GM12801 (cell line): ENCODE data around the gene ESYT2.

Experiments
- CTCF ChIP-seq: IDR thresholded peaks from one replicate; pipeline ENCODE4 v1.5.1; 2011; ENCODE audit warnings: control low read depth; ENCODE audit not compliant: insufficient read length; ENCODE audit errors: extremely low read depth

Gene ESYT2

DNA sequence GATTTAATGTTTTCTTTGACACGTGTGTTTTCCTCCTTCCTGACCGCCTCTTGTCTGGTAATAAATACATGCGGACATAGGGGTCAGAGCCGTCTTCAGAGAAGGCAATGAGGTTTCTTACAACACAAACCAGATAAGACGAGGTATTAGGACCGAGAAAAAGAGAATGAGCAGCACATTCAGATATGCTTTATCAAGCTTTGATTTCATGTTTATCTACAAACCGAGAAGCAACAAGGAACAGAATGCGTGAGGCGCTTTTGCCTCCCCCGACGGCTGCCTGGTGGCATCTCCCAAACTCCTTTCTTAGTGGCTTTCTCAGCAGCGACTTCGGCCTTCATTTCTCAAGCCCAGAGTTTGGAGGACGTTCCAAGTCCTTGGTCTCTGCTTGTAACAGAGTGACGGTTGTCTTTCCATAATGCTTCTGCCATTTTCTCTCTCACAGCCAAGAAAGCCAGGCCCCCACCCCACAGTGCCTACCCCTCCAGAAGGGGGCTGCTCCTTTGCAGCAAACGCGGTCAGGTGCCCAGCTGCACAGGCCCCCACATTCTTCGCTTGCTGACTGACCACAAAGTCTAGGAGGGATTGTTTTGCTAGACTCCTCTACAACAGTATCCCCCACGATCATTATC lies 92.1 kb downstream of the ESYT2 start:
- TF ChIP-seq CTCF = no peak

DNA sequence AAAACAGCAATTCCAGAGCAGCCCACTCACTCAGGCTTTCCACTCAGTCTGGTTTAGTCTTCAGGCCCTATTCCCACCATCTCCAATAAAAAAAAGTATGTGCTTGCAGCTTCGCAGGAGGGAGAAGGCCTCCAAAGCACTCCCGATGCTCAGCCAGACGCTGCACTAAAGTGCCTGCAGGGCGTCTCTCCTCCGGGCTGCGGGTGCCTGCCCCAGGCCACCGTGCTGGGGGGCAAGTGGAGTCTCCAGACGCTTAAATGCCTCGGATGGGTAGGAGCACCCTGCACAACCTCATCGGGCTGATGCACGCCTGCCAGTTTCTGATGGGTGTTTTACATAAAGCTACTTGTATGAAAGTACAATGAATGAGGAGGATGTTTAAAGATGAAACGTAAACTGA lies 93.4 kb downstream of the ESYT2 start:
- TF ChIP-seq CTCF = no peak

- TF ChIP-seq CTCF = no peak
Observed at GRCh38 chr7:158734861-158735260, 94.4 kb downstream of the ESYT2 start.

GRCh38 chr7:158733775-158734494 lies 95.4 kb downstream of the ESYT2 start:
- TF ChIP-seq CTCF = no peak

DNA sequence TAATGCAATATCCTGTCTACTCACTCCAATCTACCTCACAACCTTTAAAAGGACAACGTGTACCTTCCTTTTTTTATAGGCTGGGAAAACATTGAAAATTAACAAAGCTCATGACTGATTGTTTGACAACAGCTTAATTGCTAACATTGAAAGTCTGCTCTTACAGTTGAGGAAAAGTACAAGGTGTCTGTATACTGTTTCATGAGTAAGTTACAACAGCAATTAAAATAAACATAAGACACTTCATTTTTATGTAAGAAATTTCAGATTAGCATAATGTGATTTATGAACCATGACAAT lies 96.1 kb downstream of the ESYT2 start:
- TF ChIP-seq CTCF = no peak

DNA sequence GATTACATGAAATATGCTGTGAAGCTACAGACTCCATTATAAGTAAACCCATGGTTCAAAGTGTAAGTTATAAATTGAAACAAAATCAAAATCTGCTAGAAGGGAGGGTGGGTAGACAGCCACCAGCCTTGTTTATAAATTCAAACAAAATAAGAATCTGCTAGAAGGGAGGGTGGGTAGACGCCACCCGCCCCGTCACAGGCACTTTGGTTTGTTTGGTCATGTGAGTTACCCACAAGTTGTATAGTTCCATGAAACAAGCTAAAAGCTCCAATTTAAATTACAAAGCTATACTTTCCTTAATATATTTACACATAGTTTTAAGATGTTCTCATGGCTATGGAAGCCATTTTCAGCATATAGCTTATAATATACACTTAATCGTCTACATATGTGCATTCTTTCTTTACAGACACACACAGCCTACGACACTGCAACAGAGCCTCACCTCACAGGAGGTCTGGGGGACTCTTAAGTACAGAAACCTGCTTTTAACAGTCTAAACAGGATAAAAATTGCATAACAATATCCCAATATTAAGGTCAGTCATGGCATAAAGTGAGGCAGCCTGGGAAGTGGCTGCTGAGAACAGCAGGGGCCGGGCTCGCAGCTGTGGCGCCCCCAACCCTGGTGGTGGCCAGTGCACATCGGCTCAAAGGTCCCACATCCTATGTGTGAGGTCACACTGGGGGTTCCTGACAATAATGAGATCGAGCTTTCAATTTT lies 96.7 kb downstream of the ESYT2 start:
- TF ChIP-seq CTCF = no peak

- TF ChIP-seq CTCF = no peak
Observed at GRCh38 chr7:158731761-158732160, 97.5 kb downstream of the ESYT2 start.
